GM21381 (cell line): ENCODE data around the gene AOPEP.

Experiments used
- ATAC-seq: cut with Tn5 transposase; IDR thresholded peaks from one replicate; pipeline ENCODE4 v1.9.1; 2021; ENCODE audit warnings: mild to moderate bottlenecking, moderate library complexity; ENCODE audit not compliant: unreplicated experiment

AOPEP gene

GRCh38 chr9:95104581-95104960, 378.1 kb downstream of the AOPEP start:
- no peak for ATAC-seq

- no peak for ATAC-seq
Observed at GRCh38 chr9:95104980-95105379, 378.5 kb downstream of the AOPEP start.

- ATAC-seq: no peak
Observed at GRCh38 chr9:95105519-95106287, 379.2 kb downstream of the AOPEP start.

- no peak for ATAC-seq
Observed at GRCh38 chr9:95107001-95107749, 380.7 kb downstream of the AOPEP start.

- no peak for ATAC-seq
Observed at GRCh38 chr9:95107976-95108375, 381.5 kb downstream of the AOPEP start.

GRCh38 chr9:95108777-95109176, 382.3 kb downstream of the AOPEP start:
- no peak for ATAC-seq

GRCh38 chr9:95109456-95109855, 383.0 kb downstream of the AOPEP start:
- no peak for ATAC-seq

- no peak for ATAC-seq
Observed at GRCh38 chr9:95110921-95111525, 384.5 kb downstream of the AOPEP start.

GRCh38 chr9:95111716-95112115, 385.2 kb downstream of the AOPEP start:
- no peak for ATAC-seq

GRCh38 chr9:95112436-95113280, 386.2 kb downstream of the AOPEP start:
- ATAC-seq: no peak

- no peak for ATAC-seq
Observed at GRCh38 chr9:95115104-95115503, 388.6 kb downstream of the AOPEP start.

GRCh38 chr9:95116002-95116807, 389.7 kb downstream of the AOPEP start:
- no peak for ATAC-seq

GRCh38 chr9:95116808-95117204, 390.3 kb downstream of the AOPEP start:
- ATAC-seq: no peak

GRCh38 chr9:95118596-95118995, 392.1 kb downstream of the AOPEP start:
- ATAC-seq: no peak

GRCh38 chr9:95120781-95121370, 394.4 kb downstream of the AOPEP start:
- no peak for ATAC-seq

GRCh38 chr9:95124582-95125367, 398.3 kb downstream of the AOPEP start:
- ATAC-seq: no peak

GRCh38 chr9:95125652-95126051, 399.2 kb downstream of the AOPEP start:
- ATAC-seq: no peak

GRCh38 chr9:95126739-95127138, 400.2 kb downstream of the AOPEP start:
- ATAC-seq: no peak
